PFSK-1 (cell line): ENCODE measurements around the gene DIP2A.

Experiments
- FOXP2 ChIP-seq: optimal IDR thresholded peaks from 2 replicates; pipeline ENCODE3; 2011; ENCODE audit warnings: borderline replicate concordance, control low read depth, inconsistent platforms; ENCODE audit not compliant: insufficient read depth; ENCODE audit errors: extremely low read length, extremely low read depth
- POLR2AphosphoS5 ChIP-seq: IDR thresholded peaks from 2 replicates; pipeline ENCODE4 v1.6.1; 2012; ENCODE audit warnings: low read depth, mild to moderate bottlenecking, control low read depth, low read length, moderate library complexity
- REST ChIP-seq, 2 experiments: IDR thresholded peaks; 2 replicates each; pipeline versions ENCODE4 v1.6.1 to v1.8.0; 2011 to 2012; ENCODE audit warnings: low read depth in 2 of 2, low read length in 2 of 2, control low read depth in 1 of 2, inconsistent platforms in 1 of 2, mild to moderate bottlenecking in 1 of 2, moderate library complexity in 1 of 2; ENCODE audit not compliant: insufficient read depth in 1 of 2
- SIN3A ChIP-seq: IDR thresholded peaks from 2 replicates; pipeline ENCODE4 v1.6.1; 2012; ENCODE audit warnings: mild to moderate bottlenecking, low read length, moderate library complexity, borderline replicate concordance; ENCODE audit not compliant: insufficient read depth
- TAF1 ChIP-seq: IDR thresholded peaks from 2 replicates; pipeline ENCODE4 v1.6.1; 2012; ENCODE audit warnings: low read length, control low read depth, borderline replicate concordance; ENCODE audit not compliant: insufficient read depth

The DIP2A gene

GRCh38 chr21:46543306-46543705, 84.6 kb downstream of the DIP2A start:
- TF ChIP-seq TAF1 (no peak), SIN3A (no peak), POLR2AphosphoS5 (no peak), FOXP2 (no peak), REST (IDR thresholded peaks at IDR 0.05; ENCODE audit: insufficient read depth in 1 of 2, low read depth in 2 of 2, low read length in 2 of 2) (no peak)

GRCh38 chr21:46544003-46544402, 85.3 kb downstream of the DIP2A start:
- TF ChIP-seq FOXP2 (no peak), POLR2AphosphoS5 (no peak), SIN3A (no peak), REST (IDR thresholded peaks at IDR 0.05; ENCODE audit: insufficient read depth in 1 of 2, low read depth in 2 of 2, low read length in 2 of 2) (no peak), TAF1 (no peak)

- TF ChIP-seq TAF1 (no peak), REST (IDR thresholded peaks at IDR 0.05; ENCODE audit: insufficient read depth in 1 of 2, low read depth in 2 of 2, low read length in 2 of 2) (no peak), POLR2AphosphoS5 (no peak), FOXP2 (no peak)
Measured at GRCh38 chr21:46544824-46545223, 86.1 kb downstream of the DIP2A start.

- no peak for TF ChIP-seq FOXP2
Measured at GRCh38 chr21:46545363-46545762, 86.7 kb downstream of the DIP2A start.

- TF ChIP-seq SIN3A = no peak
- no peak for TF ChIP-seq REST (IDR thresholded peaks at IDR 0.05; ENCODE audit: insufficient read depth in 1 of 2, low read depth in 2 of 2, low read length in 2 of 2)
- TF ChIP-seq FOXP2 = no peak
- TF ChIP-seq POLR2AphosphoS5 = no peak
- no peak for TF ChIP-seq TAF1
Measured at GRCh38 chr21:46545911-46546310, 87.2 kb downstream of the DIP2A start.
